ENCODE data around the gene SMKR1. TPM values are rescaled to one million over a fixed set of nuclear protein-coding genes. Genes with fewer than 3 reads are reported as not detected.

Gene SMKR1
- total and polyA plus RNA-seq, 2 experiments from 2014 or later: 2.1 TPM; not detected in 1

GRCh38 chr7:129519464-129519863, 17.1 kb downstream of the SMKR1 start:
- peak overlapping the region; percentile 54; the same call in 1 of the 2 replicates for H3K4me2 ChIP-seq
- Mint-ChIP-seq H3K4me3 (no peak overlapping the region; the same call in 2 of the 3 replicates), H3K36me3 (ENCODE audit: low read depth) (no peaks in the 10 kb centered on the region), H3K27ac (no peak overlapping the region), H3K4me1 (peaks cover 34% of the 10 kb centered on the region), H3K9me3 (peaks cover 4% of the 10 kb centered on the region; the same call in 2 of the 3 replicates), H3K27me3 (ENCODE audit: insufficient read depth, low read depth, poor library complexity) (peaks cover 10% of the 10 kb centered on the region)
- H3F3A ChIP-seq (replicated peaks; ENCODE audit: low read depth): 0 out of 2 replicates have a peak, but pooled peaks cover 3% of the 10 kb centered on the region
- H3K27me3 ChIP-seq (ENCODE audit: insufficient read depth): no peaks in the 10 kb centered on the region
- H3K9me2 ChIP-seq (ENCODE audit: insufficient read depth): no peaks in the 10 kb centered on the region
- ATAC-seq (peak; percentile 53), DNase-seq (ENCODE audit: low spot score) (no peak)
- no peaks in the 10 kb centered on the region for H3K36me3 ChIP-seq (ENCODE audit: insufficient read depth)
- H2AFZ ChIP-seq: no peak overlapping the region
- TF ChIP-seq JUNB (IDR thresholded peaks at IDR 0.05; ENCODE audit: unreplicated experiment) (no peak), EZH2phosphoT487 (IDR thresholded peaks at IDR 0.05; ENCODE audit: unreplicated experiment) (no peak), ZNF331 (CRISPR knock-in tag; IDR thresholded peaks at IDR 0.05; ENCODE audit: low read depth) (no peak), CREB1 (CRISPR knock-in tag; IDR thresholded peaks at IDR 0.05; ENCODE audit: low read depth) (no peak), REST (IDR thresholded peaks at IDR 0.05; ENCODE audit: unreplicated experiment) (no peak), ETS1 (IDR thresholded peaks at IDR 0.05) (no peak), EZH2 (IDR thresholded peaks at IDR 0.05; ENCODE audit: low read depth, unreplicated experiment) (no peak), ZNF114 (CRISPR knock-in tag; IDR thresholded peaks at IDR 0.05) (no peak), NANOG (IDR thresholded peaks at IDR 0.05; ENCODE audit: borderline replicate concordance) (no peak), STAT1 (IDR thresholded peaks at IDR 0.05; ENCODE audit: unreplicated experiment) (no peak), POLR2AphosphoS5 (IDR thresholded peaks at IDR 0.05; ENCODE audit: low read depth) (no peak)
- TF ChIP-seq, protein P1, sequence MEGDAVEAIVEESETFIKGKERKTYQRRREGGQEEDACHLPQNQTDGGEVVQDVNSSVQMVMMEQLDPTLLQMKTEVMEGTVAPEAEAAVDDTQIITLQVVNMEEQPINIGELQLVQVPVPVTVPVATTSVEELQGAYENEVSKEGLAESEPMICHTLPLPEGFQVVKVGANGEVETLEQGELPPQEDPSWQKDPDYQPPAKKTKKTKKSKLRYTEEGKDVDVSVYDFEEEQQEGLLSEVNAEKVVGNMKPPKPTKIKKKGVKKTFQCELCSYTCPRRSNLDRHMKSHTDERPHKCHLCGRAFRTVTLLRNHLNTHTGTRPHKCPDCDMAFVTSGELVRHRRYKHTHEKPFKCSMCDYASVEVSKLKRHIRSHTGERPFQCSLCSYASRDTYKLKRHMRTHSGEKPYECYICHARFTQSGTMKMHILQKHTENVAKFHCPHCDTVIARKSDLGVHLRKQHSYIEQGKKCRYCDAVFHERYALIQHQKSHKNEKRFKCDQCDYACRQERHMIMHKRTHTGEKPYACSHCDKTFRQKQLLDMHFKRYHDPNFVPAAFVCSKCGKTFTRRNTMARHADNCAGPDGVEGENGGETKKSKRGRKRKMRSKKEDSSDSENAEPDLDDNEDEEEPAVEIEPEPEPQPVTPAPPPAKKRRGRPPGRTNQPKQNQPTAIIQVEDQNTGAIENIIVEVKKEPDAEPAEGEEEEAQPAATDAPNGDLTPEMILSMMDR (conservative IDR thresholded peaks at IDR 0.05; ENCODE audit: low read depth in 2 of 2): no peak
- TF ChIP-seq, protein P2, sequence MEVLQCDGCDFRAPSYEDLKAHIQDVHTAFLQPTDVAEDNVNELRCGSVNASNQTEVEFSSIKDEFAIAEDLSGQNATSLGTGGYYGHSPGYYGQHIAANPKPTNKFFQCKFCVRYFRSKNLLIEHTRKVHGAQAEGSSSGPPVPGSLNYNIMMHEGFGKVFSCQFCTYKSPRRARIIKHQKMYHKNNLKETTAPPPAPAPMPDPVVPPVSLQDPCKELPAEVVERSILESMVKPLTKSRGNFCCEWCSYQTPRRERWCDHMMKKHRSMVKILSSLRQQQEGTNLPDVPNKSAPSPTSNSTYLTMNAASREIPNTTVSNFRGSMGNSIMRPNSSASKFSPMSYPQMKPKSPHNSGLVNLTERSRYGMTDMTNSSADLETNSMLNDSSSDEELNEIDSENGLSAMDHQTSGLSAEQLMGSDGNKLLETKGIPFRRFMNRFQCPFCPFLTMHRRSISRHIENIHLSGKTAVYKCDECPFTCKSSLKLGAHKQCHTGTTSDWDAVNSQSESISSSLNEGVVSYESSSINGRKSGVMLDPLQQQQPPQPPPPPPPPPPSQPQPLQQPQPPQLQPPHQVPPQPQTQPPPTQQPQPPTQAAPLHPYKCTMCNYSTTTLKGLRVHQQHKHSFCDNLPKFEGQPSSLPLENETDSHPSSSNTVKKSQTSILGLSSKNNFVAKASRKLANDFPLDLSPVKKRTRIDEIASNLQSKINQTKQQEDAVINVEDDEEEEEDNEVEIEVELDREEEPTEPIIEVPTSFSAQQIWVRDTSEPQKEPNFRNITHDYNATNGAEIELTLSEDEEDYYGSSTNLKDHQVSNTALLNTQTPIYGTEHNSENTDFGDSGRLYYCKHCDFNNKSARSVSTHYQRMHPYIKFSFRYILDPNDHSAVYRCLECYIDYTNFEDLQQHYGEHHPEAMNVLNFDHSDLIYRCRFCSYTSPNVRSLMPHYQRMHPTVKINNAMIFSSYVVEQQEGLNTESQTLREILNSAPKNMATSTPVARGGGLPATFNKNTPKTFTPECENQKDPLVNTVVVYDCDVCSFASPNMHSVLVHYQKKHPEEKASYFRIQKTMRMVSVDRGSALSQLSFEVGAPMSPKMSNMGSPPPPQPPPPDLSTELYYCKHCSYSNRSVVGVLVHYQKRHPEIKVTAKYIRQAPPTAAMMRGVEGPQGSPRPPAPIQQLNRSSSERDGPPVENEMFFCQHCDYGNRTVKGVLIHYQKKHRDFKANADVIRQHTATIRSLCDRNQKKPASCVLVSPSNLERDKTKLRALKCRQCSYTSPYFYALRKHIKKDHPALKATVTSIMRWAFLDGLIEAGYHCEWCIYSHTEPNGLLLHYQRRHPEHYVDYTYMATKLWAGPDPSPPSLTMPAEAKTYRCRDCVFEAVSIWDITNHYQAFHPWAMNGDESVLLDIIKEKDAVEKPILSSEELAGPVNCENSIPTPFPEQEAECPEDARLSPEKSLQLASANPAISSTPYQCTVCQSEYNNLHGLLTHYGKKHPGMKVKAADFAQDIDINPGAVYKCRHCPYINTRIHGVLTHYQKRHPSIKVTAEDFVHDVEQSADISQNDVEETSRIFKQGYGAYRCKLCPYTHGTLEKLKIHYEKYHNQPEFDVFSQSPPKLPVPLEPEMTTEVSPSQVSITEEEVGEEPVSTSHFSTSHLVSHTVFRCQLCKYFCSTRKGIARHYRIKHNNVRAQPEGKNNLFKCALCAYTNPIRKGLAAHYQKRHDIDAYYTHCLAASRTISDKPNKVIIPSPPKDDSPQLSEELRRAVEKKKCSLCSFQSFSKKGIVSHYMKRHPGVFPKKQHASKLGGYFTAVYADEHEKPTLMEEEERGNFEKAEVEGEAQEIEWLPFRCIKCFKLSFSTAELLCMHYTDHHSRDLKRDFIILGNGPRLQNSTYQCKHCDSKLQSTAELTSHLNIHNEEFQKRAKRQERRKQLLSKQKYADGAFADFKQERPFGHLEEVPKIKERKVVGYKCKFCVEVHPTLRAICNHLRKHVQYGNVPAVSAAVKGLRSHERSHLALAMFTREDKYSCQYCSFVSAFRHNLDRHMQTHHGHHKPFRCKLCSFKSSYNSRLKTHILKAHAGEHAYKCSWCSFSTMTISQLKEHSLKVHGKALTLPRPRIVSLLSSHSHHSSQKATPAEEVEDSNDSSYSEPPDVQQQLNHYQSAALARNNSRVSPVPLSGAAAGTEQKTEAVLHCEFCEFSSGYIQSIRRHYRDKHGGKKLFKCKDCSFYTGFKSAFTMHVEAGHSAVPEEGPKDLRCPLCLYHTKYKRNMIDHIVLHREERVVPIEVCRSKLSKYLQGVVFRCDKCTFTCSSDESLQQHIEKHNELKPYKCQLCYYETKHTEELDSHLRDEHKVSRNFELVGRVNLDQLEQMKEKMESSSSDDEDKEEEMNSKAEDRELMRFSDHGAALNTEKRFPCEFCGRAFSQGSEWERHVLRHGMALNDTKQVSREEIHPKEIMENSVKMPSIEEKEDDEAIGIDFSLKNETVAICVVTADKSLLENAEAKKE (CRISPR knock-in tag; IDR thresholded peaks at IDR 0.05): no peak
- peaks cover 8% of the 10 kb centered on the region for H3K4me1 ChIP-seq (ENCODE audit: insufficient read depth)
- no peak overlapping the region for H3K27ac ChIP-seq (ENCODE audit: low read depth)
- no peaks in the 10 kb centered on the region for H3K79me2 ChIP-seq (replicated peaks; ENCODE audit: insufficient read depth)
- H3K4me3 ChIP-seq: no peak overlapping the region
- no peaks in the 10 kb centered on the region for H4K20me1 ChIP-seq (replicated peaks; ENCODE audit: insufficient read depth)
